ENCODE results near the gene MKNK1.

- TF ChIP-seq CTCF (IDR thresholded peaks at IDR 0.05) (no peak), POLR2A (IDR thresholded peaks at IDR 0.05) (no peak)
These were observed 599 bp downstream of the MKNK1 start for GRCh38 chr1:46603481-46603857.

Data from uterus (tissue), 2 donors.